Body of pancreas (tissue), 4 donors: Measurements from ENCODE around the gene HSF4. TPM values are rescaled to one million over a fixed set of nuclear protein-coding genes. Genes with fewer than 3 reads are reported as not detected.

Experiments
- ATAC-seq: fragments of 150-250 bp; one replicate; pipeline ENCODE4 v1.9.1; 2016
- DNase-seq, 4 donors: peaks; one replicate each; pipeline ENCODE4 v3.0.0-alpha.2; 2019
- H3K27ac ChIP-seq, 4 donors: fragments of 200-600 bp; sonication (generic); 1 replicate in 3 of 4; 2 replicates in 1 of 4; pipeline versions ENCODE4 v1.5.1 to v1.6.1; 2016 to 2019; ENCODE audit warnings: mild to moderate bottlenecking in 1 of 4, mixed read lengths in 1 of 4, moderate library complexity in 1 of 4
- H3K27me3 ChIP-seq, 2 donors: fragments of 200-600 bp; sonication (generic); one replicate each; pipeline ENCODE4 v1.6.0; 2016; ENCODE audit warnings: mild to moderate bottlenecking in 1 of 2
- H3K36me3 ChIP-seq, 2 donors: fragments of 200-600 bp; sonication (generic); replicated peaks in 1 of 2; 2 replicates each; pipeline ENCODE4 v1.5.1; 2016; ENCODE audit warnings: low read depth in 2 of 2; ENCODE audit not compliant: insufficient read depth in 1 of 2
- H3K4me1 ChIP-seq: fragments of 200-600 bp; sonication (generic); one replicate; pipeline ENCODE4 v1.6.0; 2016
- H3K4me3 ChIP-seq, 2 donors: fragments of 200-600 bp; sonication (generic); 1 replicate in 1 of 2; 2 replicates in 1 of 2; pipeline ENCODE4 v1.5.1; 2016 to 2019
- H3K9me3 ChIP-seq, 3 donors: fragments of 200-600 bp; sonication (generic); 1 replicate in 2 of 3; 2 replicates in 1 of 3; pipeline ENCODE4 v1.5.1; 2016
- CTCF ChIP-seq, 7 experiments: fragments of 450-650 bp in 4 of 7; fragments of 200-600 bp in 3 of 7; sonication (generic) in 3 of 7; IDR thresholded peaks; one replicate each; pipeline ENCODE4 v1.5.1; 2016 to 2019; ENCODE audit warnings: antibody characterized with exemption in 7 of 7
- POLR2A ChIP-seq, 3 donors: fragments of 450-650 bp; IDR thresholded peaks; one replicate each; pipeline ENCODE4 v1.6.1; 2016; ENCODE audit warnings: antibody characterized with exemption in 3 of 3, mild to moderate bottlenecking in 2 of 3
- WGBS, 2 donors: methylation state at CpG; one replicate each; pipeline ENCODE4 v1.1.5; 2017; 5-methylcytosine and 5-hydroxymethylcytosine counted together
- intact Hi-C: fragments of 100-400 bp; cut with DNase I; formaldehyde crosslinking; loops from one replicate; pipeline ENCODE4 v1.15.1; 2023
- total RNA-seq, 2 donors: library from RNA; depleted of rRNA; stranded (reverse); fragments of >200 nt; gene quantifications; one replicate each; pipeline ENCODE4 v1.1.0, GENCODE V29; 2016

Gene HSF4
- total RNA-seq, 2 donors from 2014 or later = 76.8 to 352 TPM

- TF ChIP-seq CTCF (IDR thresholded peaks at IDR 0.05) = peak in 1 of 7 experiments; percentile 27
- peak; percentile 18 to 63 (median 60) for TF ChIP-seq POLR2A (IDR thresholded peaks at IDR 0.05)
- Histone ChIP-seq H3K4me1 (peaks cover 49% of the 10 kb centered on the region), H3K4me3 (peak within 1 kb of the TSS in 1 of 2 donors; percentile 27), H3K36me3 (no peaks in the 10 kb centered on the region), H3K27ac (peak within 1 kb of the TSS; percentile 85 to 91 (median 90)), H3K27me3 (no peaks in the 10 kb centered on the region), H3K9me3 (no peaks in the 10 kb centered on the region)
- DNase-seq = peak; percentile 86 to 90 (median 88)
- intact Hi-C loops = no loop called here
- 0 to 2% methylated on average over 2 to 38 of the region's 50 CpGs for WGBS, 2 donors
- peak; percentile 77 for ATAC-seq
These were observed 5.8 kb downstream of the HSF4 start, which contains the start of gene NOL3 for GRCh38 chr16:67170168-67170948. Gene NOL3, plus strand, starts transcription at chr16:67170538.

GRCh38 chr16:67170949-67171649 lies 6.6 kb downstream of the HSF4 start:
- H3K4me1 ChIP-seq = peaks cover 44% of the 10 kb centered on the region
- no peak for DNase-seq

GRCh38 chr16:67173323-67173722 lies 8.8 kb downstream of the HSF4 start:
- Histone ChIP-seq H3K27ac (peak overlapping the region; percentile 76 to 94 (median 87)), H3K4me1 (peaks cover 55% of the 10 kb centered on the region), H3K4me3 (no peak overlapping the region), H3K9me3 (no peaks in the 10 kb centered on the region), H3K27me3 (no peaks in the 10 kb centered on the region), H3K36me3 (no peaks in the 10 kb centered on the region)
- WGBS, 2 donors = 78 to 82% methylated on average over 1 of the region's 1 CpG
- no peak for DNase-seq
- ATAC-seq = no peak
- intact Hi-C loops = no loop called here
- TF ChIP-seq CTCF (IDR thresholded peaks at IDR 0.05) (no peak), POLR2A (IDR thresholded peaks at IDR 0.05) (no peak)

More at GRCh38 chr16:67170949-67171649, 6.6 kb downstream of the HSF4 start:
- Histone ChIP-seq H3K27me3 (no peaks in the 10 kb centered on the region), H3K27ac (peak overlapping the region; percentile 85 to 91 (median 90)), H3K36me3 (no peaks in the 10 kb centered on the region), H3K9me3 (no peaks in the 10 kb centered on the region), H3K4me3 (peak overlapping the region in 1 of 2 donors; percentile 27)
- WGBS, 2 donors = 42 to 50% methylated on average over 7 to 14 of the region's 14 CpGs
- peak; percentile 4 for ATAC-seq
- no peak for TF ChIP-seq POLR2A (IDR thresholded peaks at IDR 0.05)
- no peak for TF ChIP-seq CTCF (IDR thresholded peaks at IDR 0.05)
- intact Hi-C loops = no loop called here

GRCh38 chr16:67173808-67174705 lies 9.5 kb downstream of the HSF4 start:
- H3K27ac ChIP-seq = peak overlapping the region; percentile 76 to 94 (median 87)
- ATAC-seq (peak; percentile 64), DNase-seq (peak; percentile 88 to 95 (median 95))
- peak; percentile 71 to 86 (median 79) for TF ChIP-seq POLR2A (IDR thresholded peaks at IDR 0.05)
- peak in 6 of 7 experiments; percentile 11 to 55 (median 43) for TF ChIP-seq CTCF (IDR thresholded peaks at IDR 0.05)
- H3K4me1 ChIP-seq = peaks cover 60% of the 10 kb centered on the region
- 0 to 2% methylated on average over 34 to 57 of the region's 71 CpGs for WGBS, 2 donors
- no peaks in the 10 kb centered on the region for H3K27me3 ChIP-seq
- intact Hi-C loops = no loop called here
- no peak overlapping the region for H3K4me3 ChIP-seq
- no peaks in the 10 kb centered on the region for H3K36me3 ChIP-seq
- H3K9me3 ChIP-seq = no peaks in the 10 kb centered on the region
